ENCODE measurements around the gene INSR.

The INSR gene

DNA sequence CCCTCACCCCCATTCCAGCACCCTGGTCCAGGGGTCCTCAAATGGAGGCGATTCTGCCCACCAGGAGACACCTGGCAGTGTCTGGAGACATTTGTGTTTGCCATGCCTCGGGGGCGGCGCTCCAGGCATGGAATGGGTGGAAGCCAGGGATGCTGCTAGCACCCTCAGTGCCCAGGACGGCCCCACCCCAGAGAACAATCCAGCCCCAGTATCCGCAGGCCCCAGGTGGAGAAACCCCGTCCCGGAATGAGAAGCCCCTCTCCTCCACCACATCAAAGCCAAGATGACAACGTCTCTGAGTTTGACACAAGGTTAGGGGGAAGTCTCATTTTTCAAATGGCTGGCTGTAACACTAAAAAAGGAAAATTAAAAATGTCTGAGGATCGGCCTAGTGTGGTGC lies 68.5 kb downstream of the INSR start:
- Histone ChIP-seq H2AK5ac (ENCODE audit: low read length, severe bottlenecking) (no peak overlapping the region), H3K4ac (ENCODE audit: low read depth in 1 of 2, low read length in 2 of 2) (no peak overlapping the region), H3K4me2 (ENCODE audit: low read length, poor library complexity, severe bottlenecking) (no peak overlapping the region), H4K8ac (ENCODE audit: low read length) (no peak overlapping the region), H3K9ac (ENCODE audit: low read length) (no peak overlapping the region), H3K9me3 (ENCODE audit: control insufficient read depth, low read length) (no peaks in the 10 kb centered on the region), H2BK15ac (ENCODE audit: low read depth, poor library complexity, severe bottlenecking) (no peak overlapping the region), H2BK5ac (ENCODE audit: low read depth, low read length, poor library complexity, severe bottlenecking) (no peak overlapping the region), H3K27me3 (ENCODE audit: control insufficient read depth in 1 of 2, insufficient read depth in 1 of 2, low read length in 2 of 2) (no peaks in the 10 kb centered on the region), H3K23ac (ENCODE audit: low read length in 2 of 2) (no peak overlapping the region), H3K18ac (ENCODE audit: low read depth in 1 of 2, low read length in 2 of 2) (no peak overlapping the region), H2AFZ (ENCODE audit: low read depth, low read length) (no peak overlapping the region), H3K36me3 (ENCODE audit: control insufficient read depth in 1 of 2, insufficient read depth in 2 of 2, low read depth in 1 of 2, low read length in 2 of 2) (no peaks in the 10 kb centered on the region), H3K79me1 (replicated peaks; ENCODE audit: low read length, poor library complexity, severe bottlenecking) (peaks cover 4% of the 10 kb centered on the region), H3K27ac (ENCODE audit: low read length, poor library complexity, severe bottlenecking) (no peak overlapping the region), H2BK12ac (ENCODE audit: low read length in 2 of 2) (no peak overlapping the region), H2BK120ac (ENCODE audit: low read depth, low read length) (no peak overlapping the region), H3K4me1 (ENCODE audit: control insufficient read depth, insufficient read depth, low read depth, low read length) (no peaks in the 10 kb centered on the region), H4K91ac (ENCODE audit: low read length) (no peak overlapping the region), H3K4me3 (ENCODE audit: insufficient read depth in 1 of 2, low read depth in 1 of 2, low read length in 2 of 2) (peak overlapping the region in 1 of 2 experiments; percentile 33), H3K14ac (ENCODE audit: low read length in 2 of 2) (no peak overlapping the region)
- 91% methylated on average over 8 of the region's 10 CpGs for WGBS
- no peak for DNase-seq

- H3K36me3 ChIP-seq (ENCODE audit: control insufficient read depth in 1 of 2, insufficient read depth in 2 of 2, low read depth in 1 of 2, low read length in 2 of 2): no peaks in the 10 kb centered on the region
- H2BK5ac ChIP-seq (ENCODE audit: low read depth, low read length, poor library complexity, severe bottlenecking): no peak overlapping the region
- H4K8ac ChIP-seq (ENCODE audit: low read length): no peak overlapping the region
- H4K91ac ChIP-seq (ENCODE audit: low read length): no peak overlapping the region
- no peaks in the 10 kb centered on the region for H3K27me3 ChIP-seq (ENCODE audit: control insufficient read depth in 1 of 2, insufficient read depth in 1 of 2, low read length in 2 of 2)
- H2BK12ac ChIP-seq (ENCODE audit: low read length in 2 of 2): no peak overlapping the region
- H3K4me2 ChIP-seq (ENCODE audit: low read length, poor library complexity, severe bottlenecking): no peak overlapping the region
- no peak overlapping the region for H3K14ac ChIP-seq (ENCODE audit: low read length in 2 of 2)
- WGBS: 79% methylated on average over 7 of the region's 7 CpGs
- H3K79me1 ChIP-seq (replicated peaks; ENCODE audit: low read length, poor library complexity, severe bottlenecking): peaks cover 4% of the 10 kb centered on the region
- H2BK120ac ChIP-seq (ENCODE audit: low read depth, low read length): no peak overlapping the region
- no peak overlapping the region for H3K4me3 ChIP-seq (ENCODE audit: insufficient read depth in 1 of 2, low read depth in 1 of 2, low read length in 2 of 2)
- H3K9me3 ChIP-seq (ENCODE audit: control insufficient read depth, low read length): no peaks in the 10 kb centered on the region
- H3K4me1 ChIP-seq (ENCODE audit: control insufficient read depth, insufficient read depth, low read depth, low read length): no peaks in the 10 kb centered on the region
- no peak overlapping the region for H2AK5ac ChIP-seq (ENCODE audit: low read length, severe bottlenecking)
- H3K27ac ChIP-seq (ENCODE audit: low read length, poor library complexity, severe bottlenecking): no peak overlapping the region
- H3K18ac ChIP-seq (ENCODE audit: low read depth in 1 of 2, low read length in 2 of 2): no peak overlapping the region
- H2AFZ ChIP-seq (ENCODE audit: low read depth, low read length): no peak overlapping the region
- H3K9ac ChIP-seq (ENCODE audit: low read length): no peak overlapping the region
- DNase-seq: no peak
- no peak overlapping the region for H2BK15ac ChIP-seq (ENCODE audit: low read depth, poor library complexity, severe bottlenecking)
- no peak overlapping the region for H3K4ac ChIP-seq (ENCODE audit: low read depth in 1 of 2, low read length in 2 of 2)
- H3K23ac ChIP-seq (ENCODE audit: low read length in 2 of 2): no peak overlapping the region
These were observed 69.2 kb downstream of the INSR start for GRCh38 chr19:7224995-7225394.

DNA sequence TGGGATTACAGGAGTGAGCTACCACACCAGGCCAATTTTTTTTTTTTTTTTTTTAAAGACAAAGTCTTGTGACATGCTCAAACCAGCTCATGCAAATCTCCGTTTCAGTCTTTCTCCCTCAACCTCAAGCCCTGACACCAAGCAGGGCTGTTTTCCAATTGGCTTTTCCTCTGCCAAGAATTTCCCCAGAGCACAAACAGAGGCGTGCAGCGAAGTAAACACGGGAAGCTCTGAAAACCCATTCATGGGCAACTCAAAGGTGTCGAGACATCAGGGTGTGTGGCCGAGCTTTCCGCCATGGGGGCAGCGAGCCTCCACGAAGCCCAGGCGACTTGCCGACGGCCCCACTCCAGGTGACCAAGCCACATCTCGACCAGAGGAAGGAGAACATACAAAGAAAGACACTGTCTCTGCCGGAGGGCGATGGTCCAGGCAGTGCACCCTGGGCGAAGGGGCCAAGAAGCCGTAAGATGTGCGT lies 70.0 kb downstream of the INSR start:
- no peak overlapping the region for H3K14ac ChIP-seq (ENCODE audit: low read length in 2 of 2)
- no peak overlapping the region for H3K4me2 ChIP-seq (ENCODE audit: low read length, poor library complexity, severe bottlenecking)
- H3K4me3 ChIP-seq (ENCODE audit: insufficient read depth in 1 of 2, low read depth in 1 of 2, low read length in 2 of 2): peak overlapping the region in 1 of 2 experiments; percentile 67
- no peaks in the 10 kb centered on the region for H3K9me3 ChIP-seq (ENCODE audit: control insufficient read depth, low read length)
- no peak overlapping the region for H4K8ac ChIP-seq (ENCODE audit: low read length)
- no peak for DNase-seq
- H3K18ac ChIP-seq (ENCODE audit: low read depth in 1 of 2, low read length in 2 of 2): no peak overlapping the region
- H2BK5ac ChIP-seq (ENCODE audit: low read depth, low read length, poor library complexity, severe bottlenecking): no peak overlapping the region
- no peak overlapping the region for H2BK12ac ChIP-seq (ENCODE audit: low read length in 2 of 2)
- H2BK15ac ChIP-seq (ENCODE audit: low read depth, poor library complexity, severe bottlenecking): no peak overlapping the region
- no peak overlapping the region for H2BK120ac ChIP-seq (ENCODE audit: low read depth, low read length)
- H3K4me1 ChIP-seq (ENCODE audit: control insufficient read depth, insufficient read depth, low read depth, low read length): no peaks in the 10 kb centered on the region
- H3K23ac ChIP-seq (ENCODE audit: low read length in 2 of 2): no peak overlapping the region
- H4K91ac ChIP-seq (ENCODE audit: low read length): peak overlapping the region; percentile 39
- H2AK5ac ChIP-seq (ENCODE audit: low read length, severe bottlenecking): no peak overlapping the region
- H2AFZ ChIP-seq (ENCODE audit: low read depth, low read length): no peak overlapping the region
- H3K9ac ChIP-seq (ENCODE audit: low read length): peak overlapping the region; percentile 40
- H3K79me1 ChIP-seq (replicated peaks; ENCODE audit: low read length, poor library complexity, severe bottlenecking): peaks cover 4% of the 10 kb centered on the region
- H3K36me3 ChIP-seq (ENCODE audit: control insufficient read depth in 1 of 2, insufficient read depth in 2 of 2, low read depth in 1 of 2, low read length in 2 of 2): no peaks in the 10 kb centered on the region
- H3K4ac ChIP-seq (ENCODE audit: low read depth in 1 of 2, low read length in 2 of 2): no peak overlapping the region
- 80% methylated on average over 18 of the region's 18 CpGs for WGBS
- no peak overlapping the region for H3K27ac ChIP-seq (ENCODE audit: low read length, poor library complexity, severe bottlenecking)
- no peaks in the 10 kb centered on the region for H3K27me3 ChIP-seq (ENCODE audit: control insufficient read depth in 1 of 2, insufficient read depth in 1 of 2, low read length in 2 of 2)

GRCh38 chr19:7223429-7223828 lies 70.8 kb downstream of the INSR start:
- no peak overlapping the region for H3K18ac ChIP-seq (ENCODE audit: low read depth in 1 of 2, low read length in 2 of 2)
- no peak overlapping the region for H2BK12ac ChIP-seq (ENCODE audit: low read length in 2 of 2)
- H3K9ac ChIP-seq (ENCODE audit: low read length): peak overlapping the region; percentile 40
- H3K27me3 ChIP-seq (ENCODE audit: control insufficient read depth in 1 of 2, insufficient read depth in 1 of 2, low read length in 2 of 2): no peaks in the 10 kb centered on the region
- H2BK5ac ChIP-seq (ENCODE audit: low read depth, low read length, poor library complexity, severe bottlenecking): no peak overlapping the region
- no peak overlapping the region for H3K27ac ChIP-seq (ENCODE audit: low read length, poor library complexity, severe bottlenecking)
- no peaks in the 10 kb centered on the region for H3K36me3 ChIP-seq (ENCODE audit: control insufficient read depth in 1 of 2, insufficient read depth in 2 of 2, low read depth in 1 of 2, low read length in 2 of 2)
- H3K14ac ChIP-seq (ENCODE audit: low read length in 2 of 2): no peak overlapping the region
- no peak for DNase-seq
- no peak overlapping the region for H2AFZ ChIP-seq (ENCODE audit: low read depth, low read length)
- no peak overlapping the region for H3K4me2 ChIP-seq (ENCODE audit: low read length, poor library complexity, severe bottlenecking)
- 84% methylated on average over 1 of the region's 1 CpG for WGBS
- H4K8ac ChIP-seq (ENCODE audit: low read length): no peak overlapping the region
- no peak overlapping the region for H2AK5ac ChIP-seq (ENCODE audit: low read length, severe bottlenecking)
- H3K4ac ChIP-seq (ENCODE audit: low read depth in 1 of 2, low read length in 2 of 2): no peak overlapping the region
- no peak overlapping the region for H3K23ac ChIP-seq (ENCODE audit: low read length in 2 of 2)
- no peaks in the 10 kb centered on the region for H3K9me3 ChIP-seq (ENCODE audit: control insufficient read depth, low read length)
- no peak overlapping the region for H4K91ac ChIP-seq (ENCODE audit: low read length)
- H3K79me1 ChIP-seq (replicated peaks; ENCODE audit: low read length, poor library complexity, severe bottlenecking): peaks cover 4% of the 10 kb centered on the region
- H2BK120ac ChIP-seq (ENCODE audit: low read depth, low read length): no peak overlapping the region
- no peak overlapping the region for H2BK15ac ChIP-seq (ENCODE audit: low read depth, poor library complexity, severe bottlenecking)
- no peaks in the 10 kb centered on the region for H3K4me1 ChIP-seq (ENCODE audit: control insufficient read depth, insufficient read depth, low read depth, low read length)
- H3K4me3 ChIP-seq (ENCODE audit: insufficient read depth in 1 of 2, low read depth in 1 of 2, low read length in 2 of 2): no peak overlapping the region

Data from mesenchymal stem cell (in vitro differentiated cells and primary cell).